ENCODE measurements around the gene VAX1. TPM values are rescaled to one million over a fixed set of nuclear protein-coding genes. Genes with fewer than 3 reads are reported as not detected.
A peak's percentile ranks its signal among the peaks of the same experiment; 100 is the strongest.

Gene VAX1
- total RNA-seq, 1 experiment from 2014 or later, result 4.6 TPM

- POLR2A ChIA-PET, result no interaction called here
- TSS peak; percentile 53 for BruUV-seq (replicated peaks)
- H3K27ac ChIP-seq (ENCODE audit: low read length), result no peak overlapping the region
- no peak overlapping the region for H3K4me3 ChIP-seq (ENCODE audit: low read depth in 2 of 2, low read length in 2 of 2)
- TF ChIP-seq TCF7L2 (IDR thresholded peaks at IDR 0.05; ENCODE audit: low read depth, low read length), result no peak
- TF ChIP-seq REST (IDR thresholded peaks at IDR 0.05; ENCODE audit: insufficient read depth in 1 of 2, low read depth in 2 of 2, low read length in 1 of 2), result no peak
- TF ChIP-seq SIN3A (IDR thresholded peaks at IDR 0.05; ENCODE audit: borderline replicate concordance, insufficient read depth, low read depth, low read length), result no peak
- TF ChIP-seq POLR2AphosphoS5 (IDR thresholded peaks at IDR 0.05; ENCODE audit: low read depth, low read length), result no peak
- no peak for TF ChIP-seq CTCF (IDR thresholded peaks at IDR 0.05)
- peaks cover 10% of the 10 kb centered on the region for H3K4me1 ChIP-seq (ENCODE audit: control insufficient read depth, insufficient read depth, low read length)
- ATAC-seq (no peak), DNase-seq (ENCODE audit: low read depth, low spot score) (no peak)
- no peaks in the 10 kb centered on the region for H3K27me3 ChIP-seq (ENCODE audit: control insufficient read depth, insufficient read depth, low read length)
- no peaks in the 10 kb centered on the region for H3K9me3 ChIP-seq (ENCODE audit: control insufficient read depth, insufficient read depth, low read depth, low read length)
- H3K36me3 ChIP-seq (ENCODE audit: control insufficient read depth, insufficient read depth, low read length), result no peaks in the 10 kb centered on the region
- intact Hi-C loops (cut with micrococcal nuclease; ENCODE audit: unreplicated experiment) (no loop called here), in situ Hi-C loops (cut with HindIII; ENCODE audit: low pct_unique_long_range_greater_than_20kb, low sequenced_read_pairs) (no loop called here)
- CTCF ChIA-PET, result no interaction called here
Observed at GRCh38 chr10:117135480-117136140, 2.5 kb downstream of the VAX1 start.

- in situ Hi-C loops (cut with HindIII; ENCODE audit: low pct_unique_long_range_greater_than_20kb, low sequenced_read_pairs) (no loop called here), intact Hi-C loops (cut with micrococcal nuclease; ENCODE audit: unreplicated experiment) (no loop called here)
- Histone ChIP-seq H3K36me3 (ENCODE audit: control insufficient read depth, insufficient read depth, low read length) (no peaks in the 10 kb centered on the region), H3K4me1 (ENCODE audit: control insufficient read depth, insufficient read depth, low read length) (peaks cover 10% of the 10 kb centered on the region), H3K27me3 (ENCODE audit: control insufficient read depth, insufficient read depth, low read length) (no peaks in the 10 kb centered on the region), H3K27ac (ENCODE audit: low read length) (no peak overlapping the region), H3K4me3 (ENCODE audit: low read depth in 2 of 2, low read length in 2 of 2) (no peak overlapping the region), H3K9me3 (ENCODE audit: control insufficient read depth, insufficient read depth, low read depth, low read length) (no peaks in the 10 kb centered on the region)
- CTCF ChIA-PET, result no interaction called here
- DNase-seq (ENCODE audit: low read depth, low spot score) (no peak), ATAC-seq (no peak)
- POLR2A ChIA-PET, result no interaction called here
- TF ChIP-seq SIN3A (IDR thresholded peaks at IDR 0.05; ENCODE audit: borderline replicate concordance, insufficient read depth, low read depth, low read length), result no peak
- TF ChIP-seq POLR2AphosphoS5 (IDR thresholded peaks at IDR 0.05; ENCODE audit: low read depth, low read length), result no peak
- no peak for TF ChIP-seq CTCF (IDR thresholded peaks at IDR 0.05)
- no peak for TF ChIP-seq REST (IDR thresholded peaks at IDR 0.05; ENCODE audit: insufficient read depth in 1 of 2, low read depth in 2 of 2, low read length in 1 of 2)
- no peak for TF ChIP-seq TCF7L2 (IDR thresholded peaks at IDR 0.05; ENCODE audit: low read depth, low read length)
- BruUV-seq (replicated peaks), result no TSS peak
Observed at GRCh38 chr10:117135026-117135372, 3.1 kb downstream of the VAX1 start.
